GM21423 (cell line): ENCODE data around the gene CHST11.

Experiments used
- ATAC-seq: cut with Tn5 transposase; IDR thresholded peaks from one replicate; pipeline ENCODE4 v1.9.1; 2021; ENCODE audit warnings: mild to moderate bottlenecking, moderate library complexity; ENCODE audit not compliant: unreplicated experiment

The CHST11 gene

DNA sequence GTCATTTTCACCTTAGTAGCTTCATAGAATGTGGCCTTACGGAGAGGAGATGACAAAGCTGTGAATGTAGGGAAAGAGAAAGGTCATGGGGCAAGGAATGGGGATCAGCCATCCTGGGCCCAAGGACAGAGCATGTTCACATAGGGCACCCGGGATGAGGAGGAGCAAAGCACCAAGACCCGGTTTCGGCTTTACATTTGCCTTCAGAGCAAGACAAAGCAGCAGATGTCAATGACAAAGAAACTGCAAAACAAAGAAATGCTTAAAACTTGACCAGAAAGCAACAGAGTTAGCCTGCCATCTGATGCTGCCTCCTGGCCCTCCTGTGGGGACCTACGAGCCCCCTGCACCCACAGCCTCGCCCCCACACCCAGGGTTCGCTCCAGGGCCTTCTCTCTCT is 252.1 kb downstream of the CHST11 start:
- ATAC-seq: no peak

DNA sequence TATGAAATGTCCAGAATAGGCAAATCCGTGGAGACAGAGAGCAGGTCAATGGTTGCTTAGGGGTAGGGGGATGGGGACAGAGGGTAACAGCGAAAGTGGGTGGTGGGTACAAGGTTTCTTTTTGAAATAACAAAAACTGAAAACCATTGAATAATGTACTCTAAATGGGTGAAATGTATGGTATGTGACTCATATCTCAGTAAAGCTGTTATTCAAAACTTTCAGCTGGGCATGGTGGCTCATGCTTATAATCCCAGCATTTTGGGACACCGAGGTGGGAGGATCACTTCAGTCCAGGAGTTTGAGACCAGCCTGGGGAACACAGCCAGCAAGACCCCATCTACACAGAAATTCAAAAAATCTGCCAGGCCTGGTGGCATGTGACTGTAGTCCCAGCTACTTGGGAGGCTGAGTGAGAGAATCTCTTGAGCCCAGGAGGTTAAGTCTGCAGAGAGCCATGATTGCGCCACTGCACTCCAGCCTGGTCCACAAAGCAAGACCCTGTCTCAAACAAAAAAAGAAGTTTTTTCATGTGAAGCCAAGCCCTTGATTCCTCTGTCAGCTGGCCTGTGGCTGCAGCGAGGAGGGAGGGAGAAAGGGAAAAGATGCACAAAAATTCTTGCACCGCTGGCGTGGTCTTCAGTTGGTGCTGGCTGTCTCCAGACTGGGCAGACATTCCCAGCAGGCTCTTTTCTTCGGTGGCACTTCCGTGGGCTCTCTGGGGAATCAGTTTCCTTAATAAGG is 253.1 kb downstream of the CHST11 start:
- ATAC-seq: no peak

DNA sequence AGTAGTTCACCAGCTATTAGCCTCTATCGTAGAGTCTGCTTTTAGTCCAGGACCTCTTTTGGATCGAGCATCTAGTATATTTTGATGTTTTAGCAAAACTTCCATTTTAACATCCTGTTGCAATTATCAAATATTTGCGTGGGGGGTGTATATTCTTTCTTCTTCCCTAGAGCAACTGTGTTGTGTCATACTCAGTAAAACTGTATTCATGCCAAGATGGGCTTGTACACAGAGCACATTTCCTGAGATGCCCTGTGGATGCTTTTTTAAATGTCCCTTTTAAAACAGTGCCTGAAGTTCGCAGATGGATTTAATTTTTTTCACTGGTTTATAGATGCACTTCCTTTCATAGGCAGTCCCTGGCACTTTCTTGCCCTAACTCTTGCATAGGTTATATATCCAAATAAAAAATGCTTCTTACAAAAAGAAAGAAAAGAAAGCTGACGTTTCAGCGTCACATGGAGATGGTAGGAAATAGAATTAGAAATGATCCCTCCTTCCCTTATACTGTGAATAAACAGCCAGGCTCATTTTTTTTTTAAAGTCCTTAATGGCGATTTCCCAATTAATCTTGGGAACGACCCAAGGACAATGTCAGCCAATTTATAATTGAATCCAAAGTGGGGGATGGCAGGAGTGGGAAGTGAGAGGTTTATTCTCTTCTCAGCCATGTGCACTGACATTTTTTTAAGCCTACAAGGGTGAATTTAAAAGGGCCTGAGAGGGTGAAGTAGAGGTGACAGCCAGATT is 254.4 kb downstream of the CHST11 start:
- no peak for ATAC-seq

DNA sequence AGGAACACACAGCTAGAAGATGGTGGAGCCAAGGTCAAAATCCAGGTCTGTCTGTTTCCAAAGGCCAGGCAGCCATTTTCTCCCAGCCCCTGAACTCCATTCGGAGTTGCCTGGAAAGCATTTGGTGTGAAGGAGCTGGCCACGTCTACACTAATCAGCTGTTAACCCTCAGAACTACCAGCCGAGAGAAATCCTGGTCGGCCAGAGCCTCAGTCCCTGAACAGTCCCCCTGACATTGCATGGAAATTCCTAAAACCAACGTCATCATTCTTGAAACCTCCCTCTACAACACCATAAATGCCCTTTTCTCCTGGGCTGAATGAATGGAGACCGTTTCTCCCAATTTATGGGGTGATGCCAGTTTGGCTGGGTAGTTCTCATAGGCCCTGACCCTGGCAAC is 255.7 kb downstream of the CHST11 start:
- ATAC-seq: no peak

DNA sequence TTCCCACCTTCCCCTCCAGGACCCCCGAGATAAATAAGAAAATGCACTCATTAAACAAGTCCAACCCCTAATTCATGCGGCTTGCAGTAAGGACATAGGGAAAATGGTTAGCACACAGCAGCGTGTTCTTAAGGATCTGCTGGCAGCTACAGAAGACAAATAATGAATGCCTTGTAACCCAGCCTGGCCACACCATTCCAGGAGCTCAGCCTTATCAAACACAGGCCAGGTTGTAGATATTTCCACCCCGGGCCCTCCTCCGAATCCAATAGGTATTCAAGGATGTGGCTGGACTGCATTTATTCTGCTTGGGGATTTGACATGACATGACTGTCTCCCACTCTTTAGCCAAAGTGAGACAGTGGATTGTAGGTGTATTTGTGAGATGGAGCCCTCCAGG is 256.2 kb downstream of the CHST11 start:
- ATAC-seq: no peak

DNA sequence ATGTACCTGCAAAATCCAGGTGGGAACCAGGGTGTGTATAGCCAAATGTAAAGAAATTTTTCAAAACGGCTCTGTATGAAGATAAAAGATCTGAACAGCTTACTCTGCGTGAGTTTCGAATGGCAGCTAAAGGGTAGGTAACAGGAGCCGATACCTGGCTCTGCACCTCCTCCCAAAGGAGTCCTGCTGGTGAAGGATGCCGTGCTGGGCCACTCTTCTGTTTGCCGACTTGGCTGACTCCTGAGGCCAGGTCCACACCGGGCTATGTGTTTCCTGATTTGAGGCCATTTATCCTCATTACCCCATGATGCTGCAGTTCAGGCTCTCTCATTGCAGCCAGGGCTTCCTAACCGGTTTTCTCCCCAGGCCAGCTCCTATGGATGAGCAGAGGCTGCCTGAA is 256.7 kb downstream of the CHST11 start:
- ATAC-seq: no peak

DNA sequence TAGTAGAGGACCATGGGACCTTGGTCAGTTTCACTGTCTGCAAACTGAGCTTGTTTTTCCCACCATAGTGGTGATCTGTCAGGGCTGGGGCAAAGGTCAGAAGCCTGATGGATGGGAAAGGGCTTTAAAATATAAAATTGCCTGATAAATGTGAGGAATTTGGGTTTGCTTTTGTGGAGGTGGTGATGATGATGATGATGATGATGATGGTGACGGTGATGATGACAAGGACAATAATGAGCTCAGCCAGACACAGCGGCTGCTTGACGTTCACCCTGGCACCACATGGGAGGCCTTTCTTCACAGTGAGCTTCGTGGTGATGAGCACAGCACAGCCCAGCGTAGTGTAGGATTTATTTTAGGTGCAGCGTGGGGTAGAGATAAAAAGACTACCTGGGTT is 257.6 kb downstream of the CHST11 start:
- no peak for ATAC-seq

DNA sequence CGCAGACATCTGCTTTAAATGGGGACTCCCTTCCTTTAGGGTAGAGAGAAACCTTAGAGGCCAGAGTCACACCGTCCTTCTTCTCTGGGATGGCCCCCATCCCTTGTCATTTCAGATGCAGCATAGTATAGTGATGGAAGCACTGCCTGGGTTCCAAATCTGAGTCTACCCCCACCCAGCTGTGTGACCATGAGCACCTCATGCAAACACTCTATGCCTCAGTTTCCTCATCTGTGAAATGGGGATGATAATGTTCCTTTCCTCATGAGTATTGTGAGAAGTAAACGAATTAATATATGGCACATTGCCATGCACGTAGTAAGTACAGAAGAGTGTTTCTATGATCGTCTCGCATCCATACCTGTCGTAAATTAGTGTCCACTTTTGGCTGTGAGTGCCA is 259.4 kb downstream of the CHST11 start:
- ATAC-seq: no peak

DNA sequence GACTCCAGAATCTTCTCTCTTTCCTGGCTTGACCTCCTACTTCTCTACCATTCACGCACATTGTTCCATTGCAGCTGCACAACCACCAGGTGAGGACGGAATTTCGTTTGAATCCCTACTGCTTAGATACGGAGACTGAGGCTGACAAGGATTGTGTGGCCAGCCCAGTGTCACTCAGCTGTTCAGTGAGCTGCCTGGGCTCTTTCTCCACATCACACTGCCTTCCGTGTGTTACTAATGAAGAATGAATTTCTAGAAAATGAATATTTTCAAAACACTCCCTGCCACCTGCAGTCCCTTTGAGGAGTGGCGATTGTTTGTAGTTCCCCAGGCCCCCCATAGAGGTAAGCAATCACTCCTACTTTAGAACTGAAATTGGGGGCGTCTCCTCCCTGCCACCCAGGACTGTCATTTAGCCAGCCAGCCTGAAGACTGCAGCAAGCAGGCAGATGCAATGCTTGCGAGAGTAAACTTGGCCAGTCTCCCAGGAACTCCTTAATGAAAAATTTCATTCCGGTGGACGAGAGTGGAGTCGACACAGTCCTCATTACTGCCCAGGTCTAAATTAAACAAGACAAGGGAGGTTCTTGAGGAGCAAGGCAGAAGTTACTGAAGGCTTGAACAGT is 261.7 kb downstream of the CHST11 start:
- ATAC-seq: no peak

DNA sequence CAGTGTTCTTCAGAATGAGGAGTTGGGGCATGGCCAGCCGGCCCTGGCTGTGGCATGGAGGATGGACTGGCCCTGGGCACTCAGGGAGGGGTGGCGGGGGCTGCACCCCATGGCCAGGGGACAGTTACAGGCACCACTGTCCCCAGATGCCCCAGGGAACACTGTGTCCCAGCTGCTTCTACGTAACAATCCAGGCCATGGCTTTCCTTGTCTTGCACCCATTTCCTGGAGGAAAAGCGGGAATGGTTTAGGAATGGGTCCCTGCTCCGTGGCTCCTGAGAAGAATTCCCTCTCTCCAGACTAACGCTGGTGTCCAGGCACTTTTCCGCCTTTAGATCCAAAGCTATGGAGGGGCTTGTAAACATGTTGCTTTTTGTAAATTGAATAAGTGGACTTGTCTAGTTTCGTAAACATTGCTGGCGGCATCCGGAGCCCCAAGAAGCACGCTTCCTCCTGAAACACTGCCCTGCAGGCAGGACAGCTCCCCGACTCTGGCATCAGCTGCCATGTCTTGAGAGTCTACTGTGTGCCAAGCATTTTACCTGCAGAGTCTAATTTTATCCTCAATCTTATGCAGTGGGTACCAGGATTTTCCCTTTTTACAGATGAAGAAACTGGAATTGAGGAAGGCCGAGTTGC is 263.1 kb downstream of the CHST11 start:
- no peak for ATAC-seq

DNA sequence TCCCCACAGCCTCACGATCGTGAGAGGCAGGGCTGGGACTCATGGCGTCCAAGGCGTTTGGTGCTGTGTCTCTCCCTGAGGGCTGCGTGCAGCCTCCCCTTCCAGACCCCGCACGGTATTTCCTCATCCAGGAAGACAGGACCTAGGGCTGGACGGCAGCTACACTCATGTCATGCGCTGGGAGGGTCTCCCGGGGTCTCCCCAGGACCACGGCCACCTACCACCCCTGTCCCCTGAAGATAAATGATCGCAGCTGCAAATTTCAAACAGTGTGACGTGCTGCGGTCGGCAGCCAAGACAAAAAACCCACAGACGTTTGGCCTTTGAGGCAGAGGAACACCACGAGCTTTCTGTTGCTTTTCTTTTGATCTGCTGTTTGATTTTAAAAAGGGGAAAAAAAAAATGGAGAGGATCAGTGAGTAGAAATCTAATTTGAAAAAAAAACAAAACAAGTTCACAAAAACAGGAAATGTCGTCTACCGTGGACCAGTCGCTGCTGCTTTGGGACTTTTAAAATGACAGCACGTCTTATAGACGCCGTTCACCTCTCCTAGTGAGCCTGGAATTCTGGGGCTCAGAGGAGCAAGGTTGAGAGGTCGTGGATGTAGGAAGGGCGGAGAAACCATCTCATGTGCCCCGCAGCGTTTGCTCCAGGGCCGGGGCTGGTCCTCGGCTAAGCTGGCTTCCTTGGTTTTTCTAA is 263.7 kb downstream of the CHST11 start:
- ATAC-seq: peak; percentile 37

DNA sequence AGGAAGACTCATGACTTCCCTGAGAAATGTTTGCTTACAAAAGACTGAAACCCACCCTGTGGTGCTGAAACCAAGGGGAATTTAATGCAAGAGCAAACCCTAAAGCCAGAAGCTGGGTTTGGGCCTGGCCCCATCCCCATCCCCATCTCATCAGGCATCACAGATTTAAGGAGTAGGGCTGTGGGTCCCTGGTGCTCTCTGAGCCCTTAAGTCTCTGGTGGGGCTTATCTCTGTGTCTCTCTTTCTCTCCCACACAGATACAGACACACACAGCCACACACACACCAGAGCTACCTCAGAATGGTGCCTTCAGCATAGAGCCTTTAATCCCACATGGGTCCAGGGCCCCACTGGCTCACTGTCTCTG is 264.3 kb downstream of the CHST11 start:
- no peak for ATAC-seq

DNA sequence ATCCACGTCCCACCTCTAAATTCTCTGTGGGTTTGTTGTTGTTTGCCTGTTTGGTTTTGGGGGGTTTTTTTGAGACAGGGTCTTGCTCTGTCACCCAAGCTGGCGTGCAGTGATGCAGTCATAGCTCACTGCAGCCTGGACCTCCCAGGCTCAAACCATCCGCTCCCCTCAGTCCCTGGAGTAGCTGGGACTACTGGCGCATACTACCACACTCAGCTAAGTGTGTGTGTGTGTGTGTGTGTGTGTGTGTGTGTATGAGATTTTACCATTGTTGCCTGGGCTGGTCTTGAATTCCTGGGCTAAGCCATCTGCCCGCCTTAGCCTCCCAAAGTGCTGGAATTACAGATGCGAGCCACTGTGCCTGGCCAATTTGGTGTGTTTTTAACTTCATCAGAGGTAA is 265.2 kb downstream of the CHST11 start:
- ATAC-seq: no peak

DNA sequence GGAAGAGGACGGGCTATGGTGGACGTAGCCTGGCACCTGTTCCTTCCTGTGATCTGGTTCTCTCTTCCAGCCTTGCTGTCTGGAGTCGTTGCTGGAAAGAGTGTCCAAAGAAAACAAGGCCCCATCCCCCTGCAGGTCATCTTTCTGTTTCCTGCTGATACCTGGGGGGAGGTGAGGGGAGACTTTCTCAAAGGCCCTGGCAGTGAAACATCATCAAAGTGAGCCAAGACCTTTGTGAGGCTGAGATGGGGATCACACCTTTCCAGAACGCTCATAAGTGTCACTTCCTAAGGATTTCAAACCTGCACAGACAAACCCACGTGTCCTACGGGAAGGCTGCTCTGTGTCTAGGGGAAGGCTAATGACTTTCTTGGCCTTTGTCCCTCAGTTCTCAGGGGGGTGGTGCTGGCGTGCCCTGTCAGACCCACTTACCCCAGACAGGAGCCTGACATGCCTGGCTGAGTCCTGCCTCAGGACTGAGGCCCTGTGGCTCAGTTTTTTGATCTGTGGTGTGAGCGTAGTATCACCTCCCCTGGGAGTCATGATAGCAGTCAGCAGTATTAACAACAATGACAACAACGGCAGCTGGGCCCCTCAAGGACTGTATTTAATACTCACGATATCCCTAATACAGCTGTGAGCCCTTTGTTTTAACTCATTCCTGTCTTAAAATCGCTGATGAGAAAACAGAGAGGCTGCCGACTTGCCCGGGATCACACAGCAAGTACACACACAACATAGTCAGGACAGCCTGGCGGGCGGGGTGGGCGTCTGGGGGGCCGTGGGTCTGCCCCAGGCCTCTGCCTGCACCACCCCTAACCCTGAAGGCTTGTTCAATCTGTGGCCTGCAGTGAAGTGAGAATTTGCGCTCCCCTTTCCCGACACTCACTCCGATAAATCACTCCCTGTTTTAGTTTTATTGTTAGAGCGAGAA is 266.1 kb downstream of the CHST11 start:
- ATAC-seq: peak; percentile 53

DNA sequence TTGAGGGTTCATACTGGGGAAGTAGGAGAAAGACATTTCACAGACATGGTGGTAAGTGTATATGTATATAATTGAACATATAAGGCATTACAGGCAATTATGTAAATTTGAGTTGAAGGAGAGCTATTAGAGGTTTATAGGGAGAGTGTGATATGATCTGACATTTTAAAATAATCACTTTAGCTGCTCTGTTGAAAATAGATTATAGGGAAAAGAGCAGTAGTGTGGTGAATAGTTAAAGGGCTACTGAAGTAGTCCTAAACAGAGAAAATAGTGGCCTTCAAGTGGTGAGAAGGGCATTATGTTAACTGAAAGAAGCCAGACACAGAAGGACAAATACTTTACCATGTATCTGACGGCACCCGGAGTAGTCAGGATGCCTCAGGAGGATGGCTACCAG is 267.1 kb downstream of the CHST11 start:
- no peak for ATAC-seq

DNA sequence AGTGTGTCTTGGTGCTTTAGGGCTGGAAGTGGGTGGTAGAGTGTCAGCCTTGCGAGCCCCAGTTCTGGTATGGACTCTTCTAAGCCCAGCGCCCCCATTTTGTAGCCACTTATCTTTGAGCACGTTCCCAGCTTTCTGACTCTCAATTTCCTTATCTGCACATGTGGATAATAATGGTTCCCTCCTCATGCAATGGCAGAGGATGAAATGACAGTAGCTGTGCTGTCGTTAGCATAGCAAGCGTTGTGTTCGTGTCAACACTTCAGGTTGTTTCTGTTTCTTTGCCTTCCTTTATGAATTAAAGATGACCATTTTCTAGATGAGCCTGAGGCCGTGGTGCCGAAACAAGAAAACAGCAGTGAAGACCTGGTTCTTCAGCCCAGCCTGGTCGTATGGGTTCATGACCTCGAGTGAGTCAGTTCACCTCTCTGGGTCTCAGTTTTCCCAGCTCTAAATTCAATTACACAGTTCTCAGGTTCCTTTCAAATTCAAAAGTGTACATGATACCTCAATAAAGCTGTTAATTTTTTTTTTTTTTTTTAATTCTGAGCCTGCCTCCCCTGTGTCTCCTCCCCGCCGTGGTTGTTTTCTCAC is 268.3 kb downstream of the CHST11 start:
- ATAC-seq: no peak

DNA sequence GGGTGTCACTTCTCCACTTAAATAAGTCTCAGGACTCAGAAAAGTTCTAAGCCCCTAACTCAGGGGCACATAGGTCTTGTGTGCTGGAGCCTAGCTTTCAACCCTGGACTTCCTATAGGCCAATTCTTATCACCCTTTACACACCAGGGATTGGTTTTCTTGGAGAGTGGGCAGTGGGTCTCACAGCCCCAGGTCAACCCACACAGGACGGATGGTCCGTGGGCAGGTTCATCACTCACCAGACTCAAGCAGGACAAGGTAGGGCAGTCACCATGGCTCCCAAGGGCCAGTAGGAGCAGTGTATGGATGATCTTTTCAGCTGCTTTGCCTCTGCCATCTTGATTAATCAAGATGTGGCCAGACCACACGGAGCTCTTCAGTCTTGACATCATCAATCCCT is 268.9 kb downstream of the CHST11 start:
- no peak for ATAC-seq

DNA sequence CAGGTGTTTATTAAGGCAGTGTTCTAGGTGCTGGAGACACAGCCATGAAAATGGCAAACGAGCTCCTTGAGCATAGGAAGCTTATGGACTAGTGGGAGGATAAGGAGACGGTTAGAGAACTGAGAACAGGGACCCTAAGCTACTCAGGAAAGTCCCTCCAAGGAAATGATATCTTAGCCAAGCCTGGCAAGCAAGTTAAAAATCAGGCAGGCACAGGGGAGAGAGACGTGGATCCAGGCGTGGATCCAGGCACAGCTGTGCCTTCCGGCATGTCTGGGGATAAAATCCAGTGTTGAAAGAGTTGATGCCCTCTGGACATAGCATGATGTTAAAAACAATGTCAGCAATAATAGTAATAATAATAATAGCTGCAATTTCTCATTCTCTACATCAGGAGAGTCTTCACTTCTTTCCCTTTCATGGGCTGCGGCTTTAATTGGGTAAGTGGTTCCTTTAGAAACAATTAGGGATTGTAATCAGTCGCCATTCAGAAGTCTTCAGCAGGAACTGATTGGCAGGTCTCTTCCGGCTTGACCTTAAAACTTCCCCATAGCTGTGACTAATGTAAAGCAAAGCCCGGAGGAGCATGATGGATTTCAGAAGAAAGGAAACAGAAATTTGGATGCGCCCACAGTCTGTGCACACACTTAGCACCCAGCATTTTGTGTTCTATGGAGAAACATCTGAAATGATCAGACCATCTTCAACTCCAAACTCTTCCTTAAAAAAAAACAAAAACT is 271.1 kb downstream of the CHST11 start:
- ATAC-seq: no peak

DNA sequence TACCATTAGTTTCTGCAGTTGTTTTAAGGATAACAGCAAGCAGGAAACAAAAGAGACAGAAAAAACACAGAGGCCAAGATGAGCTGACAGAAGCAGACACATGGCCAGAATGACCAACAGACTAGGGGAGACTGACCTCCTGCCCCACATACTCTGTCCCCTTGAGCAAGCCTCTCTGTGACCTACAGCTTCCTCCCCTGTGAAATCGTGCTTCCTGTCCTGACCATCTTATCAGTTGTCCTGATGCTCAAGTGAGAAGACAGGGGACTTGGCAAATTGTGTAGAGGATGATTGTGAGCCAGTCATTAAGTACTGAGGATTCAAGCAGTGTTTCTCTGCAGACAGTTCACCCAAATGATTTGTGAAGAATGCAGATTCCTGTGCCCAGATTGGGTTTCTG is 272.3 kb downstream of the CHST11 start:
- no peak for ATAC-seq
